ENCODE measurements around the gene SPACA6. TPM values are rescaled to one million over a fixed set of nuclear protein-coding genes. Genes with fewer than 3 reads are reported as not detected.

The SPACA6 gene
- total and polyA plus RNA-seq, 10 of the 15 experiments (the other 5 are each of a cell fraction or from before 2014, with no cell fraction given), result 0.31 to 6.5 (median 1.7) TPM

GRCh38 chr19:51652266-51652665 lies 40.9 kb upstream of the SPACA6 start:
- ATAC-seq (no peak), DNase-seq (ENCODE audit: low read depth, low spot score) (no peak), FAIRE-seq (no peak)
- SMC1A ChIA-PET (ENCODE audit: uncharacterized antibody, unreplicated experiment), result interaction anchor here (1.3 to 2.0 kb wide), 4 partner anchors 44 to 180 kb away, joined by 3 to 9 read pairs (median 5); no protein-coding TSS in a partner anchor
- Histone ChIP-seq H3K9me3 (replicated peaks; ENCODE audit: control insufficient read depth, insufficient read depth, low read length) (no peaks in the 10 kb centered on the region; the same call in 2 of the 3 replicates), H3K9ac (ENCODE audit: control insufficient read depth, insufficient read depth, low read length) (no peak overlapping the region), H3K79me2 (ENCODE audit: control insufficient read depth, insufficient read depth, low read length) (no peaks in the 10 kb centered on the region), H3K4me2 (ENCODE audit: control insufficient read depth, insufficient read depth) (no peak overlapping the region), H3K36me3 (ENCODE audit: control insufficient read depth in 2 of 2, insufficient read depth in 2 of 2, low read length in 1 of 2) (no peaks in the 10 kb centered on the region), H3K27me3 (replicated peaks in 1 of 2; ENCODE audit: control insufficient read depth in 2 of 2, insufficient read depth in 2 of 2, low read length in 1 of 2) (no peaks in the 10 kb centered on the region), H3K4me1 (ENCODE audit: control insufficient read depth, insufficient read depth, low read length) (peaks cover 19% of the 10 kb centered on the region), H3K27ac (ENCODE audit: control insufficient read depth, insufficient read depth) (no peak overlapping the region), H3K4me3 (no peak overlapping the region), H4K20me1 (ENCODE audit: control insufficient read depth, insufficient read depth) (no peaks in the 10 kb centered on the region), H2AFZ (ENCODE audit: control insufficient read depth, low read depth, low read length) (no peak overlapping the region)
- in situ Hi-C loops (cut with MboI) (no loop called here), intact Hi-C loops (cut with micrococcal nuclease; ENCODE audit: unreplicated experiment) (loop anchor here (10.0 kb wide), 1 partner anchor 317 kb away; no protein-coding TSS in a partner anchor)
- POLR2A ChIA-PET, result no interaction called here
- RAD21 ChIA-PET (ENCODE audit: unreplicated experiment), result interaction anchor here (1.6 kb wide), 1 partner anchor 50 kb away, joined by 5 read pairs; no protein-coding TSS in a partner anchor
- 77% methylated on average over 4 of the region's 4 CpGs for WGBS (ENCODE audit: insufficient coverage, insufficient replicate concordance, low lambda C conversion rate, missing lambda C conversion rate)
- no peak for TF ChIP-seq TCF7 (IDR thresholded peaks at IDR 0.05; ENCODE audit: borderline replicate concordance)
- no peak for TF ChIP-seq SREBF1 (IDR thresholded peaks at IDR 0.05; ENCODE audit: low read length)
- no peak for TF ChIP-seq EED (IDR thresholded peaks at IDR 0.05; ENCODE audit: low read depth)
- TF ChIP-seq SPI1 (IDR thresholded peaks at IDR 0.05; ENCODE audit: borderline replicate concordance, insufficient read depth, low read depth, low read length), result peak; percentile 16; the same call in 1 of the 2 replicates
- BruUV-seq (replicated peaks), result no TSS peak
- CTCF ChIA-PET, result interaction anchor here (0.6 to 1.7 kb wide), 7 partner anchors 9 to 358 kb away, joined by 3 to 8 read pairs (median 4); no protein-coding TSS in a partner anchor

- Histone ChIP-seq H3K27me3 (replicated peaks in 1 of 2; ENCODE audit: control insufficient read depth in 2 of 2, insufficient read depth in 2 of 2, low read length in 1 of 2) (no peaks in the 10 kb centered on the region), H3K4me1 (ENCODE audit: control insufficient read depth, insufficient read depth, low read length) (peaks cover 19% of the 10 kb centered on the region), H3K36me3 (ENCODE audit: control insufficient read depth in 2 of 2, insufficient read depth in 2 of 2, low read length in 1 of 2) (no peaks in the 10 kb centered on the region), H3K9ac (ENCODE audit: control insufficient read depth, insufficient read depth, low read length) (no peak overlapping the region), H3K27ac (ENCODE audit: control insufficient read depth, insufficient read depth) (no peak overlapping the region), H3K79me2 (ENCODE audit: control insufficient read depth, insufficient read depth, low read length) (no peaks in the 10 kb centered on the region), H3K9me3 (replicated peaks; ENCODE audit: control insufficient read depth, insufficient read depth, low read length) (no peaks in the 10 kb centered on the region; the same call in 2 of the 3 replicates), H4K20me1 (ENCODE audit: control insufficient read depth, insufficient read depth) (no peaks in the 10 kb centered on the region), H3K4me2 (ENCODE audit: control insufficient read depth, insufficient read depth) (no peak overlapping the region), H2AFZ (ENCODE audit: control insufficient read depth, low read depth, low read length) (no peak overlapping the region), H3K4me3 (no peak overlapping the region)
- no peak for ATAC-seq
- 50% methylated on average over 2 of the region's 2 CpGs for WGBS (ENCODE audit: insufficient coverage, insufficient replicate concordance, low lambda C conversion rate, missing lambda C conversion rate)
- ChIA-PET POLR2A (no interaction called here), RAD21 (ENCODE audit: unreplicated experiment) (interaction anchor here (1.6 kb wide), 1 partner anchor 51 kb away, joined by 5 read pairs; no protein-coding TSS in a partner anchor), CTCF (interaction anchor here (1.1 to 1.9 kb wide), 4 partner anchors 8 to 142 kb away, joined by 4 to 9 read pairs (median 4); no protein-coding TSS in a partner anchor), SMC1A (ENCODE audit: uncharacterized antibody, unreplicated experiment) (interaction anchor here (1.3 to 2.0 kb wide), 2 partner anchors 48 to 179 kb away, joined by 3 to 9 read pairs; no protein-coding TSS in a partner anchor)
- no peak for DNase-seq (ENCODE audit: low read depth, low spot score)
- intact Hi-C loops (cut with micrococcal nuclease; ENCODE audit: unreplicated experiment) (loop anchor here (10.0 kb wide), 1 partner anchor 318 kb away; no protein-coding TSS in a partner anchor), in situ Hi-C loops (cut with MboI) (no loop called here)
- BruUV-seq (replicated peaks), result no TSS peak
- FAIRE-seq, result peak; percentile 62
- TF ChIP-seq CUX1 (IDR thresholded peaks at IDR 0.05; ENCODE audit: insufficient replicate concordance, low read depth, low read length) (no peak), SIX5 (IDR thresholded peaks at IDR 0.05; ENCODE audit: low read depth, low read length, severe bottlenecking) (no peak), REST (IDR thresholded peaks at IDR 0.05; ENCODE audit: low read depth, low read length) (no peak), FOXK2 (IDR thresholded peaks at IDR 0.05) (no peak)
Measured at GRCh38 chr19:51653162-51653561, 40.0 kb upstream of the SPACA6 start.

All from GM12878 (cell line).